SU-DHL-6 (cell line): ENCODE data around the gene APLP1.

Source experiments
- H2AFZ ChIP-seq: fragments of 200-600 bp; sonication (generic); 2 replicates; pipeline ENCODE4 v1.6.1; 2014; ENCODE audit warnings: low read depth, mild to moderate bottlenecking, moderate library complexity, mixed read lengths, antibody characterized with exemption, low read length; ENCODE audit not compliant: severe bottlenecking
- H3F3A ChIP-seq: fragments of 200-600 bp; shearing (Covaris generic); 2 replicates; pipeline ENCODE4 v1.6.0; 2016; ENCODE audit warnings: antibody characterized with exemption, mild to moderate bottlenecking; ENCODE audit not compliant: insufficient read depth
- H3K27ac ChIP-seq: fragments of 200-600 bp; sonication (generic); 2 replicates; pipeline ENCODE4 v1.5.1; 2016; ENCODE audit warnings: low read depth, mild to moderate bottlenecking, low read length, moderate library complexity, mixed read lengths
- H3K27me3 ChIP-seq: fragments of 200-600 bp; sonication (generic), shearing (Covaris generic); 2 replicates; pipeline ENCODE4 v1.6.0; 2014; ENCODE audit warnings: mild to moderate bottlenecking, low read length
- H3K36me3 ChIP-seq: fragments of 200-600 bp; sonication (generic); 2 replicates; pipeline ENCODE4 v1.6.1; 2014; ENCODE audit warnings: mild to moderate bottlenecking, low read length, mixed read lengths
- H3K4me2 ChIP-seq: fragments of 300-600, 200-600 bp; shearing (Covaris generic), sonication (generic); 2 replicates; pipeline ENCODE4 v1.6.0; 2014; ENCODE audit warnings: low read length, low read depth, mild to moderate bottlenecking; ENCODE audit not compliant: poor library complexity, severe bottlenecking
- H3K4me3 ChIP-seq: fragments of 200-600 bp; sonication (generic); 2 replicates; pipeline ENCODE4 v1.5.1; 2014; ENCODE audit warnings: antibody characterized with exemption, low read length, mild to moderate bottlenecking, mixed read lengths; ENCODE audit not compliant: insufficient read depth, poor library complexity, severe bottlenecking
- H3K79me2 ChIP-seq: fragments of 200-600 bp; sonication (generic); 2 replicates; pipeline ENCODE4 v1.6.1; 2014; ENCODE audit warnings: mild to moderate bottlenecking, low read length, moderate library complexity; ENCODE audit not compliant: insufficient read depth
- H3K9ac ChIP-seq: fragments of 200-600 bp; sonication (generic); 2 replicates; pipeline ENCODE4 v1.7.0; 2014; ENCODE audit warnings: mild to moderate bottlenecking, low read length
- H3K9me2 ChIP-seq: fragments of 200-600 bp; sonication (generic); replicated peaks from 2 replicates; pipeline ENCODE4 v1.6.1; 2014; ENCODE audit warnings: low read length; ENCODE audit not compliant: insufficient read depth
- H3K9me3 ChIP-seq: fragments of 200-600 bp; sonication (generic); 2 replicates; pipeline ENCODE4 v1.6.1; 2014; ENCODE audit warnings: low read length, mixed read lengths; ENCODE audit not compliant: insufficient read depth
- H4K20me1 ChIP-seq: fragments of 200-600 bp; sonication (generic); 2 replicates; pipeline ENCODE4 v1.6.1; 2014; ENCODE audit warnings: low read depth, mild to moderate bottlenecking, antibody characterized with exemption, low read length, moderate library complexity, mixed read lengths
- EZH2phosphoT487 ChIP-seq: fragments of 200-600 bp; sonication (generic), shearing (Covaris generic); conservative IDR thresholded peaks from 2 replicates; pipeline ENCODE4 v1.6.1; 2018; ENCODE audit warnings: mild to moderate bottlenecking, antibody characterized with exemption, low read length, moderate library complexity, mixed read lengths
- TF ChIP-seq, protein P1 (sequence below): fragments of 200-600 bp; sonication (generic); IDR thresholded peaks from one replicate; pipeline ENCODE4 v1.5.1; 2017; ENCODE audit warnings: antibody characterized with exemption, mild to moderate bottlenecking, low read length, moderate library complexity; ENCODE audit not compliant: insufficient read depth, poor library complexity, severe bottlenecking

APLP1 gene

DNA sequence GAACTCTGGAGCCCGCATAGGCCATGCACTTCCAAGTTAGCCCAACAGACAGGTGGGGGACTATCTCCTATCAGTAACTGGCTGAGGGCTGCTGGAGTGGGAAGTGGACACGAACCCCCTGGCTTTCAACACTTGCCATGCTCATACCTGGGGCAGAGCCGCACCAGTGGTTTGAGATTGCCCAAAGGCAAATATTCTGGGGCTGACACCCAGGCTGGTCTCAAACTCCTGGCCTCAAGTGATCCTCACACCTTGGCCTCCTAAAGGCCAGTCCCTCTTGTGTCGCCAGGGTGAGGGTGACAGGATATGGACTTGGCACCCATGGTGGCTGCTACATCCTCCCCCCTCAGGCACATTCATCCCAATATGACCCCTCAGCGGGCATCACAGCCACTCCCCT, 18.8 kb downstream of the APLP1 start:
- Histone ChIP-seq H3K27me3 (no peaks in the 10 kb centered on the region), H3K4me3 (no peak overlapping the region), H2AFZ (no peak overlapping the region), H3F3A (peaks cover 35% of the 10 kb centered on the region; the same call in 1 of the 2 replicates), H3K9ac (no peak overlapping the region), H3K27ac (no peak overlapping the region), H4K20me1 (no peaks in the 10 kb centered on the region), H3K36me3 (peaks cover 10% of the 10 kb centered on the region; the same call in 1 of the 2 replicates), H3K9me3 (no peaks in the 10 kb centered on the region), H3K79me2 (no peaks in the 10 kb centered on the region), H3K4me2 (no peak overlapping the region), H3K9me2 (no peaks in the 10 kb centered on the region)
- TF ChIP-seq, protein P1, sequence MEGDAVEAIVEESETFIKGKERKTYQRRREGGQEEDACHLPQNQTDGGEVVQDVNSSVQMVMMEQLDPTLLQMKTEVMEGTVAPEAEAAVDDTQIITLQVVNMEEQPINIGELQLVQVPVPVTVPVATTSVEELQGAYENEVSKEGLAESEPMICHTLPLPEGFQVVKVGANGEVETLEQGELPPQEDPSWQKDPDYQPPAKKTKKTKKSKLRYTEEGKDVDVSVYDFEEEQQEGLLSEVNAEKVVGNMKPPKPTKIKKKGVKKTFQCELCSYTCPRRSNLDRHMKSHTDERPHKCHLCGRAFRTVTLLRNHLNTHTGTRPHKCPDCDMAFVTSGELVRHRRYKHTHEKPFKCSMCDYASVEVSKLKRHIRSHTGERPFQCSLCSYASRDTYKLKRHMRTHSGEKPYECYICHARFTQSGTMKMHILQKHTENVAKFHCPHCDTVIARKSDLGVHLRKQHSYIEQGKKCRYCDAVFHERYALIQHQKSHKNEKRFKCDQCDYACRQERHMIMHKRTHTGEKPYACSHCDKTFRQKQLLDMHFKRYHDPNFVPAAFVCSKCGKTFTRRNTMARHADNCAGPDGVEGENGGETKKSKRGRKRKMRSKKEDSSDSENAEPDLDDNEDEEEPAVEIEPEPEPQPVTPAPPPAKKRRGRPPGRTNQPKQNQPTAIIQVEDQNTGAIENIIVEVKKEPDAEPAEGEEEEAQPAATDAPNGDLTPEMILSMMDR, result no peak
- no peak for TF ChIP-seq EZH2phosphoT487

DNA sequence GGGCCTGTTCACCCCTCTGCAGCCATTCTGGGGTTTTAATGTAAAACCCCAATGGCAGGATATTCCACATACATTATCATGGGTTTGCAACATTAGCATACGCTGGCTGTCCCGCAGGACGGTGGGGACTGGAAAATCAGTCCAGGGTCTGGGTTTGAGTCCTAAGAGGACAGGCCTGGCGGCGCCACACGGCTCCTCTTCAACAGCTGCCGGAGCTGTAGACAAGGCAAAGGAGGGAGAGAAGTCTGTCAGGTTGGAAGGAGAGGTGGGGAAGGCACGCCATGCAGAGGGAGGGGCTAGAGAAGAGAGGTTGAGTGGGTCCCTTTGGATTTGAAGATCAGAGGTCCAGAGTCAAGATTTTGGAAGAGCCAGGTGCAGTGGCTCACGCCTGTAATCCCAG, 20.0 kb downstream of the APLP1 start:
- no peak overlapping the region for H3K4me3 ChIP-seq
- H3K27ac ChIP-seq, result no peak overlapping the region
- H4K20me1 ChIP-seq, result no peaks in the 10 kb centered on the region
- H3K27me3 ChIP-seq, result no peaks in the 10 kb centered on the region
- H3K36me3 ChIP-seq, result peaks cover 19% of the 10 kb centered on the region; the same call in 1 of the 2 replicates
- peaks cover 30% of the 10 kb centered on the region; the same call in 1 of the 2 replicates for H3F3A ChIP-seq
- no peak overlapping the region for H3K4me2 ChIP-seq
- H2AFZ ChIP-seq, result no peak overlapping the region
- H3K9me2 ChIP-seq, result no peaks in the 10 kb centered on the region
- no peak overlapping the region for H3K9ac ChIP-seq
- H3K79me2 ChIP-seq, result 0 out of 2 replicates have a peak, but pooled peaks cover 3% of the 10 kb centered on the region
- no peaks in the 10 kb centered on the region for H3K9me3 ChIP-seq
- TF ChIP-seq, protein P1, result no peak
- TF ChIP-seq EZH2phosphoT487, result no peak

DNA sequence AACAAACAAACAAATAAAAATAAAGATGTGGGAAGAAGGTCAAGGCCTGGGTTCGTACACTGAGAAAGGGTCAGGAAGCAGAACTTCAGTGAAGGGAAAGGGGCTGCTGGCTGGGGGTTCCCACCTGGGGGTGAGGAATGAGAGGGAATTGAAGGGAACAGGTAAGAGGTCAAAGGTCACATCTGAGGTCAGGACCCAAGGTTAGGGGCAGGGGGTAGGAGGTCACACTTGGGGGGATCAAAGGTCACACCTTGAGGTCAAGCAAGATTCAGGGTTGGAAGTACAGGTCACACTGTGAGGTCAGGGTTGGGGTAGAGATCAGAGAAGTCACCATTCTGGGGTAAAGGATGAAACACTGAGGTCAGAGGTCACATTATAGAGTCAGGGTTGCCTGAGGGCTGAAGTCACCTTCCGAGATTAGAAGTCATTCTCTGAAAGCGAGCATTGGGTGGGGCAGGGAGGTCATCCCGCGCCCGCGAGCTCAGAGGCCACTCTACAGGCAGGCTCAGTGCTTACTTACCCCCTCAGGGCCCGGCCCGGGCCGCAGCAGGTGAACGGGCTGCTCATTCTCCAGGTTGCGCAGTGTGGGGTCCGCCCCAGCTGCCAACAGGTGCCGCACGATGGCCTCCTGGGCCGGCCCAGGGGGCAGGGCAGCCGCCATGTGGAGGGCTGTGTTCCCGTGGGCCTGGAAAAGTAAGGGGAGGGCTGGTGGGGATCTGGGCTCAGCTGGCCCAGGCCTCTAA, 21.2 kb downstream of the APLP1 start:
- Histone ChIP-seq H3F3A (peaks cover 22% of the 10 kb centered on the region; the same call in 1 of the 2 replicates), H4K20me1 (no peaks in the 10 kb centered on the region), H3K36me3 (peaks cover 19% of the 10 kb centered on the region; the same call in 1 of the 2 replicates), H3K9me3 (no peaks in the 10 kb centered on the region), H3K9ac (no peak overlapping the region), H2AFZ (no peak overlapping the region), H3K4me3 (no peak overlapping the region), H3K27me3 (no peaks in the 10 kb centered on the region), H3K4me2 (no peak overlapping the region), H3K9me2 (no peaks in the 10 kb centered on the region), H3K27ac (no peak overlapping the region), H3K79me2 (0 out of 2 replicates have a peak, but pooled peaks cover 3% of the 10 kb centered on the region)
- TF ChIP-seq, protein P1, result no peak
- TF ChIP-seq EZH2phosphoT487, result no peak
